Mesenchymal stem cell (in vitro differentiated cells and primary cell): Measurements from ENCODE around the gene PARP4. TPM values are rescaled to one million over a fixed set of nuclear protein-coding genes. Genes with fewer than 3 reads are reported as not detected.
A peak's percentile ranks its signal among the peaks of the same experiment; 100 is the strongest.
"Not testable (repeated sequence)": the region's sequence is repeated elsewhere in the genome, so short reads cannot be mapped to it uniquely, and the experiment has no call there.

Source experiments
- DNase-seq: peaks from one replicate; pipeline ENCODE4 v3.0.0-alpha.2; 2013
- H2AFZ ChIP-seq: one replicate; pipeline ENCODE4 v1.6.1; 2013; ENCODE audit warnings: low read depth, mild to moderate bottlenecking, control low read depth, inconsistent platforms, low read length, moderate library complexity
- H2AK5ac ChIP-seq: 2 replicates; pipeline ENCODE4 v1.6.1; 2013; ENCODE audit warnings: low read length, moderate library complexity, mild to moderate bottlenecking, inconsistent platforms; ENCODE audit not compliant: severe bottlenecking
- H2BK120ac ChIP-seq: one replicate; pipeline ENCODE4 v1.6.1; 2013; ENCODE audit warnings: low read depth, mild to moderate bottlenecking, inconsistent platforms, low read length, moderate library complexity
- H2BK12ac ChIP-seq, 2 experiments: one replicate each; pipeline ENCODE4 v1.6.1; 2013; ENCODE audit warnings: inconsistent platforms in 2 of 2, low read length in 2 of 2, mild to moderate bottlenecking in 2 of 2, moderate library complexity in 2 of 2, control low read depth in 1 of 2
- H2BK15ac ChIP-seq: one replicate; pipeline ENCODE4 v1.6.1; 2013; ENCODE audit warnings: mild to moderate bottlenecking, low read depth, inconsistent platforms; ENCODE audit not compliant: poor library complexity, severe bottlenecking
- H2BK5ac ChIP-seq: 2 replicates; pipeline ENCODE4 v1.6.1; 2013; ENCODE audit warnings: low read depth, mild to moderate bottlenecking, low read length, control low read depth, inconsistent platforms; ENCODE audit not compliant: poor library complexity, severe bottlenecking
- H3K14ac ChIP-seq, 2 experiments: one replicate each; pipeline ENCODE4 v1.6.1; 2013; ENCODE audit warnings: inconsistent platforms in 2 of 2, low read length in 2 of 2, control low read depth in 1 of 2, mild to moderate bottlenecking in 1 of 2, moderate library complexity in 1 of 2
- H3K18ac ChIP-seq, 2 experiments: one replicate each; pipeline ENCODE4 v1.6.1; 2013; ENCODE audit warnings: inconsistent platforms in 2 of 2, low read length in 2 of 2, control low read depth in 1 of 2, low read depth in 1 of 2, mild to moderate bottlenecking in 1 of 2
- H3K23ac ChIP-seq, 2 experiments: one replicate each; pipeline ENCODE4 v1.6.1; 2013; ENCODE audit warnings: inconsistent platforms in 2 of 2, low read length in 2 of 2, mild to moderate bottlenecking in 2 of 2, moderate library complexity in 2 of 2, control low read depth in 1 of 2
- H3K27ac ChIP-seq: 2 replicates; pipeline ENCODE4 v1.5.1; 2013; ENCODE audit warnings: mild to moderate bottlenecking, moderate library complexity, low read length, control low read depth, inconsistent platforms; ENCODE audit not compliant: poor library complexity, severe bottlenecking
- H3K27me3 ChIP-seq, 2 experiments: 2 replicates each; pipeline versions ENCODE4 v1.6.1 to v1.7.0; 2013; ENCODE audit warnings: low read length in 2 of 2, mild to moderate bottlenecking in 2 of 2, moderate library complexity in 2 of 2, control low read depth in 1 of 2, inconsistent platforms in 1 of 2; ENCODE audit not compliant: control insufficient read depth in 1 of 2, insufficient read depth in 1 of 2
- H3K36me3 ChIP-seq, 2 experiments: 2 replicates each; pipeline versions ENCODE4 v1.6.1 to v1.7.0; 2013; ENCODE audit warnings: low read length in 2 of 2, control low read depth in 1 of 2, inconsistent platforms in 1 of 2, low read depth in 1 of 2, mild to moderate bottlenecking in 1 of 2; ENCODE audit not compliant: insufficient read depth in 2 of 2, control insufficient read depth in 1 of 2
- H3K4ac ChIP-seq, 2 experiments: one replicate each; pipeline ENCODE4 v1.6.1; 2013; ENCODE audit warnings: inconsistent platforms in 2 of 2, low read length in 2 of 2, mild to moderate bottlenecking in 2 of 2, moderate library complexity in 2 of 2, control low read depth in 1 of 2, low read depth in 1 of 2
- H3K4me1 ChIP-seq: 2 replicates; pipeline ENCODE4 v1.6.1; 2013; ENCODE audit warnings: low read depth, low read length, control low read depth; ENCODE audit not compliant: control insufficient read depth, insufficient read depth
- H3K4me2 ChIP-seq: 2 replicates; pipeline ENCODE4 v1.6.1; 2013; ENCODE audit warnings: low read length, mild to moderate bottlenecking, inconsistent platforms; ENCODE audit not compliant: poor library complexity, severe bottlenecking
- H3K4me3 ChIP-seq, 2 experiments: 2 replicates each; pipeline versions ENCODE4 v1.5.1 to v1.7.0; 2013; ENCODE audit warnings: low read length in 2 of 2, mild to moderate bottlenecking in 2 of 2, control low read depth in 1 of 2, low read depth in 1 of 2; ENCODE audit not compliant: insufficient read depth in 1 of 2
- H3K79me1 ChIP-seq: replicated peaks from 2 replicates; pipeline ENCODE4 v1.6.1; 2013; ENCODE audit warnings: mild to moderate bottlenecking, control low read depth, low read length, inconsistent platforms; ENCODE audit not compliant: poor library complexity, severe bottlenecking
- H3K9ac ChIP-seq: 2 replicates; pipeline ENCODE4 v1.7.0; 2013; ENCODE audit warnings: mild to moderate bottlenecking, low read length, moderate library complexity
- H3K9me3 ChIP-seq: 2 replicates; pipeline ENCODE4 v1.7.0; 2013; ENCODE audit warnings: mild to moderate bottlenecking, low read length; ENCODE audit not compliant: control insufficient read depth
- H4K8ac ChIP-seq: one replicate; pipeline ENCODE4 v1.6.1; 2013; ENCODE audit warnings: inconsistent platforms, mild to moderate bottlenecking, low read length, moderate library complexity
- H4K91ac ChIP-seq: one replicate; pipeline ENCODE4 v1.6.1; 2013; ENCODE audit warnings: mild to moderate bottlenecking, low read length, inconsistent platforms
- WGBS: methylation state at CpG from one replicate; pipeline ENCODE4 v1.1.7; 2013; ENCODE audit warnings: mixed read lengths; 5-methylcytosine and 5-hydroxymethylcytosine counted together
- polyA plus RNA-seq, 2 experiments: library from polyadenylated mRNA; stranded (reverse); fragments of 200-250 nt; gene quantifications; one replicate each; pipeline ENCODE4 v1.2.3, GENCODE V29; 2013

PARP4 gene
- 35.2 TPM for polyA plus RNA-seq (2013, experiment 1 of 2)
- 34.7 TPM for polyA plus RNA-seq (2013, experiment 2 of 2)

GRCh38 chr13:24512197-24512907 lies at the start of gene PARP4:
TSS of gene PARP4 (minus strand) at chr13:24512778. CDS start at chr13:24503776, 9,002 bp downstream.
- H3K14ac ChIP-seq, result peak within 1 kb of the TSS in 1 of 2 experiments; percentile 98
- peak within 1 kb of the TSS; percentile 98 for H2BK15ac ChIP-seq
- H3K23ac ChIP-seq, result peak within 1 kb of the TSS in 1 of 2 experiments; percentile 83
- H2BK120ac ChIP-seq, result peak within 1 kb of the TSS; percentile 80
- H3K27ac ChIP-seq, result peak within 1 kb of the TSS; percentile 92
- H3K79me1 ChIP-seq, result no peaks in the 10 kb centered on the region
- H3K27me3 ChIP-seq, result no peaks in the 10 kb centered on the region
- no peak within 1 kb of the TSS for H2AK5ac ChIP-seq
- H3K4me3 ChIP-seq, result peak within 1 kb of the TSS; percentile 83 to 98
- peaks cover 2 to 12% of the 10 kb centered on the region in 2 experiments for H3K36me3 ChIP-seq
- no peaks in the 10 kb centered on the region for H3K9me3 ChIP-seq
- H3K18ac ChIP-seq, result peak within 1 kb of the TSS; percentile 99 to 100
- H2AFZ ChIP-seq, result peak within 1 kb of the TSS; percentile 89
- H4K8ac ChIP-seq, result peak within 1 kb of the TSS; percentile 99
- peak within 1 kb of the TSS; percentile 66 to 87 for H2BK12ac ChIP-seq
- WGBS, result under 1% methylated on average over 58 of the region's 63 CpGs
- peak within 1 kb of the TSS; percentile 97 for H3K9ac ChIP-seq
- H2BK5ac ChIP-seq, result peak within 1 kb of the TSS; percentile 79
- peaks cover 8% of the 10 kb centered on the region for H3K4me1 ChIP-seq
- DNase-seq, result peak; percentile 92
- peak within 1 kb of the TSS; percentile 94 to 99 for H3K4ac ChIP-seq
- peak within 1 kb of the TSS; percentile 99 for H4K91ac ChIP-seq
- peak within 1 kb of the TSS; percentile 71 for H3K4me2 ChIP-seq

- not testable (repeated sequence) for H3K9me3 ChIP-seq, H3K4me1 ChIP-seq, H3K18ac ChIP-seq, H2BK12ac ChIP-seq, H3K27me3 ChIP-seq, H3K4ac ChIP-seq, H3K14ac ChIP-seq, H4K91ac ChIP-seq, H3K79me1 ChIP-seq, H3K9ac ChIP-seq, H3K4me2 ChIP-seq, H2BK5ac ChIP-seq, DNase-seq, H2BK15ac ChIP-seq, H2BK120ac ChIP-seq, H3K36me3 ChIP-seq, H4K8ac ChIP-seq, H2AK5ac ChIP-seq, H3K27ac ChIP-seq, H3K23ac ChIP-seq, H3K4me3 ChIP-seq, H2AFZ ChIP-seq
- over 99% methylated on average over 29 of the region's 34 CpGs for WGBS
These were observed 48.1 kb upstream of the PARP4 start for GRCh38 chr13:24560579-24561187.

GRCh38 chr13:24559431-24560218 lies 47.0 kb upstream of the PARP4 start:
- not testable (repeated sequence) for H4K8ac ChIP-seq, H3K9ac ChIP-seq, H3K79me1 ChIP-seq, H2BK12ac ChIP-seq, H2AFZ ChIP-seq, H3K36me3 ChIP-seq, H3K9me3 ChIP-seq, H3K4me3 ChIP-seq, H3K27me3 ChIP-seq, H3K14ac ChIP-seq, H2BK120ac ChIP-seq, H4K91ac ChIP-seq, H3K4me2 ChIP-seq, H3K27ac ChIP-seq, H3K23ac ChIP-seq, H3K4ac ChIP-seq, DNase-seq, H2AK5ac ChIP-seq, H2BK5ac ChIP-seq, H3K4me1 ChIP-seq, H3K18ac ChIP-seq, H2BK15ac ChIP-seq
- 93% methylated on average over 13 of the region's 15 CpGs for WGBS

- H4K91ac ChIP-seq, result no peak overlapping the region
- H2AK5ac ChIP-seq, result no peak overlapping the region
- H3K14ac ChIP-seq, result no peak overlapping the region
- H3K4me1 ChIP-seq, result no peaks in the 10 kb centered on the region
- H3K9me3 ChIP-seq, result no peaks in the 10 kb centered on the region
- no peak overlapping the region for H3K4me2 ChIP-seq
- no peak for DNase-seq
- no peak overlapping the region for H2BK120ac ChIP-seq
- no peak overlapping the region for H4K8ac ChIP-seq
- H3K9ac ChIP-seq, result peak overlapping the region; percentile 21
- H3K23ac ChIP-seq, result no peak overlapping the region
- no peaks in the 10 kb centered on the region for H3K36me3 ChIP-seq
- no peak overlapping the region for H2BK12ac ChIP-seq
- WGBS, result 89% methylated on average over 3 of the region's 5 CpGs
- H2AFZ ChIP-seq, result no peak overlapping the region
- H2BK15ac ChIP-seq, result no peak overlapping the region
- H3K79me1 ChIP-seq, result no peaks in the 10 kb centered on the region
- H3K18ac ChIP-seq, result no peak overlapping the region
- peaks cover 0 to 3% of the 10 kb centered on the region in 2 experiments for H3K27me3 ChIP-seq
- no peak overlapping the region for H3K4me3 ChIP-seq
- no peak overlapping the region for H3K4ac ChIP-seq
- H2BK5ac ChIP-seq, result no peak overlapping the region
- no peak overlapping the region for H3K27ac ChIP-seq
These were observed 44.5 kb upstream of the PARP4 start for GRCh38 chr13:24557081-24557480.
